ENCODE data around the gene ALMS1.

DNA sequence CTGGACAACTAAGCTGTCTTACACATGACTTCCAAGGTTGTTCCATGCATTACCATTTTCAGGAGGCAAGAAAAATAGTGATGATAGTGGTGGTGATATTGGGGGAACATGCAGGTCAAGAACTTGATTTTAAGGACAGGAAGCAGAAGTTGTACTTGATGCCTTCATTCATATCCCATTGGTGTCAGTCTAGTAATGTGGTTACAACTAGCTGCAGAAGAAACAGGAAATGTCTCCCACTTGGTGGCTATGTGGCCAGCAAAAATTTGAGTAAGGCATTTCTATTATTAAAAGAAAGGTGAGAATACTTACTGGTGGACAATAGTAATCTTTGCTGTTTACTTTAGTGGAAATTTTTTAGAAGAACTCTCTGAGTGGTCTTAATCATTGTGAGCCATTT is 103.4 kb downstream of the ALMS1 start:
- TF ChIP-seq TAF1 (IDR thresholded peaks at IDR 0.05; ENCODE audit: borderline replicate concordance, low read depth, low read length) (no peak), POLR2A (IDR thresholded peaks at IDR 0.05; ENCODE audit: low read depth, low read length) (no peak)

Data from GM12892 (cell line).